Measurements from ENCODE around the gene RICTOR. TPM values are rescaled to one million over a fixed set of nuclear protein-coding genes. Genes with fewer than 3 reads are reported as not detected.

Gene RICTOR
- total RNA-seq, 1 experiment from 2014 or later, result 28.1 TPM

- Histone ChIP-seq H3K4me2 (ENCODE audit: low read length) (peak overlapping the region; percentile 56), H3K9ac (ENCODE audit: low read length) (peak overlapping the region; percentile 47; the same call in 1 of the 2 replicates), H3F3A (ENCODE audit: low read length, unreplicated experiment) (no peaks in the 10 kb centered on the region), H3K27me3 (ENCODE audit: low read length) (no peaks in the 10 kb centered on the region), H3K9me3 (ENCODE audit: low read length) (no peaks in the 10 kb centered on the region), H3K9me2 (replicated peaks; ENCODE audit: low read length) (no peaks in the 10 kb centered on the region), H2AFZ (ENCODE audit: low read length) (peak overlapping the region; percentile 0; the same call in 1 of the 2 replicates), H3K36me3 (ENCODE audit: low read depth, low read length) (no peaks in the 10 kb centered on the region), H3K27ac (ENCODE audit: low read length) (peak overlapping the region; percentile 82), H3K4me3 (ENCODE audit: low read length) (no peak overlapping the region), H4K20me1 (ENCODE audit: low read length) (no peaks in the 10 kb centered on the region), H3K79me2 (ENCODE audit: low read length) (no peaks in the 10 kb centered on the region), H3K4me1 (ENCODE audit: insufficient read depth, low read length) (peaks cover 68% of the 10 kb centered on the region)
- ATAC-seq, result peak; percentile 5; the same call in 1 of the 2 replicates
- no TSS peak for BruUV-seq (replicated peaks)
- DNase-seq, result peak; percentile 53
- ChIA-PET POLR2A (ENCODE audit: unreplicated experiment) (no interaction called here), CTCF (no interaction called here)
- intact Hi-C loops (cut with micrococcal nuclease), result no loop called here
- TF ChIP-seq EZH2 (IDR thresholded peaks at IDR 0.05; ENCODE audit: low read length, unreplicated experiment) (no peak), EZH2phosphoT487 (IDR thresholded peaks at IDR 0.05; ENCODE audit: borderline replicate concordance, low read length) (no peak), CTCF (conservative IDR thresholded peaks at IDR 0.05; ENCODE audit: low read depth, low read length) (no peak)
These were observed 44.4 kb upstream of the RICTOR start for GRCh38 chr5:39118638-39119037.

GRCh38 chr5:39117401-39117800 is 43.2 kb upstream of the RICTOR start:
- no peak for TF ChIP-seq CTCF (conservative IDR thresholded peaks at IDR 0.05; ENCODE audit: low read depth, low read length)
- TF ChIP-seq EZH2phosphoT487 (IDR thresholded peaks at IDR 0.05; ENCODE audit: borderline replicate concordance, low read length), result no peak
- TF ChIP-seq EZH2 (IDR thresholded peaks at IDR 0.05; ENCODE audit: low read length, unreplicated experiment), result no peak
- H4K20me1 ChIP-seq (ENCODE audit: low read length), result no peaks in the 10 kb centered on the region
- ChIA-PET POLR2A (ENCODE audit: unreplicated experiment) (no interaction called here), CTCF (no interaction called here)
- BruUV-seq (replicated peaks), result no TSS peak
- no peak overlapping the region for H3K4me3 ChIP-seq (ENCODE audit: low read length)
- H3K79me2 ChIP-seq (ENCODE audit: low read length), result no peaks in the 10 kb centered on the region
- peak overlapping the region; percentile 56 for H3K4me2 ChIP-seq (ENCODE audit: low read length)
- no peaks in the 10 kb centered on the region for H3K27me3 ChIP-seq (ENCODE audit: low read length)
- ATAC-seq (peak; percentile 77), DNase-seq (peak; percentile 85)
- peaks cover 71% of the 10 kb centered on the region for H3K4me1 ChIP-seq (ENCODE audit: insufficient read depth, low read length)
- H3K36me3 ChIP-seq (ENCODE audit: low read depth, low read length), result no peaks in the 10 kb centered on the region
- peak overlapping the region; percentile 82 for H3K27ac ChIP-seq (ENCODE audit: low read length)
- peak overlapping the region; percentile 47 for H3K9ac ChIP-seq (ENCODE audit: low read length)
- H3F3A ChIP-seq (ENCODE audit: low read length, unreplicated experiment), result no peaks in the 10 kb centered on the region
- no peaks in the 10 kb centered on the region for H3K9me2 ChIP-seq (replicated peaks; ENCODE audit: low read length)
- peak overlapping the region; percentile 17 for H2AFZ ChIP-seq (ENCODE audit: low read length)
- no peaks in the 10 kb centered on the region for H3K9me3 ChIP-seq (ENCODE audit: low read length)
- intact Hi-C loops (cut with micrococcal nuclease), result no loop called here

GRCh38 chr5:39116344-39117170 is 42.4 kb upstream of the RICTOR start:
- Histone ChIP-seq H2AFZ (ENCODE audit: low read length) (no peak overlapping the region), H3F3A (ENCODE audit: low read length, unreplicated experiment) (no peaks in the 10 kb centered on the region), H3K9ac (ENCODE audit: low read length) (peak overlapping the region; percentile 37), H4K20me1 (ENCODE audit: low read length) (no peaks in the 10 kb centered on the region), H3K9me2 (replicated peaks; ENCODE audit: low read length) (no peaks in the 10 kb centered on the region), H3K79me2 (ENCODE audit: low read length) (no peaks in the 10 kb centered on the region), H3K4me3 (ENCODE audit: low read length) (no peak overlapping the region), H3K4me2 (ENCODE audit: low read length) (peak overlapping the region; percentile 56; the same call in 1 of the 2 replicates), H3K27ac (ENCODE audit: low read length) (peak overlapping the region; percentile 82), H3K9me3 (ENCODE audit: low read length) (no peaks in the 10 kb centered on the region), H3K27me3 (ENCODE audit: low read length) (no peaks in the 10 kb centered on the region), H3K36me3 (ENCODE audit: low read depth, low read length) (no peaks in the 10 kb centered on the region), H3K4me1 (ENCODE audit: insufficient read depth, low read length) (peaks cover 64% of the 10 kb centered on the region)
- CTCF ChIA-PET, result no interaction called here
- POLR2A ChIA-PET (ENCODE audit: unreplicated experiment), result interaction anchor here (0.5 kb wide), 1 partner anchor 115 kb away, joined by 10 read pairs; no protein-coding TSS in a partner anchor
- DNase-seq (no peak), ATAC-seq (no peak)
- BruUV-seq (replicated peaks), result no TSS peak
- no peak for TF ChIP-seq EZH2 (IDR thresholded peaks at IDR 0.05; ENCODE audit: low read length, unreplicated experiment)
- no peak for TF ChIP-seq CTCF (conservative IDR thresholded peaks at IDR 0.05; ENCODE audit: low read depth, low read length)
- no peak for TF ChIP-seq EZH2phosphoT487 (IDR thresholded peaks at IDR 0.05; ENCODE audit: borderline replicate concordance, low read length)
- intact Hi-C loops (cut with micrococcal nuclease), result no loop called here

Measured in PC-3 (cell line).